ENCODE results near the gene SPATC1L. TPM values are rescaled to one million over a fixed set of nuclear protein-coding genes. Genes with fewer than 3 reads are reported as not detected.

Gene SPATC1L
- total RNA-seq, 1 donor from 2014 or later: 25.3 TPM

GRCh38 chr21:46120301-46121285 is 63.7 kb downstream of the SPATC1L start:
- no peak overlapping the region for H3K4me3 Mint-ChIP-seq (ENCODE audit: unreplicated experiment)
- H3K9me3 Mint-ChIP-seq (ENCODE audit: unreplicated experiment): no peaks in the 10 kb centered on the region
- H3K36me3 Mint-ChIP-seq (ENCODE audit: low read depth, unreplicated experiment): peaks cover 19% of the 10 kb centered on the region
- peaks cover 9% of the 10 kb centered on the region for H3K27me3 Mint-ChIP-seq (ENCODE audit: unreplicated experiment)
- H3K4me1 Mint-ChIP-seq (ENCODE audit: unreplicated experiment): no peaks in the 10 kb centered on the region
- no peak for DNase-seq (ENCODE audit: low spot score)
- TF ChIP-seq, protein P1, sequence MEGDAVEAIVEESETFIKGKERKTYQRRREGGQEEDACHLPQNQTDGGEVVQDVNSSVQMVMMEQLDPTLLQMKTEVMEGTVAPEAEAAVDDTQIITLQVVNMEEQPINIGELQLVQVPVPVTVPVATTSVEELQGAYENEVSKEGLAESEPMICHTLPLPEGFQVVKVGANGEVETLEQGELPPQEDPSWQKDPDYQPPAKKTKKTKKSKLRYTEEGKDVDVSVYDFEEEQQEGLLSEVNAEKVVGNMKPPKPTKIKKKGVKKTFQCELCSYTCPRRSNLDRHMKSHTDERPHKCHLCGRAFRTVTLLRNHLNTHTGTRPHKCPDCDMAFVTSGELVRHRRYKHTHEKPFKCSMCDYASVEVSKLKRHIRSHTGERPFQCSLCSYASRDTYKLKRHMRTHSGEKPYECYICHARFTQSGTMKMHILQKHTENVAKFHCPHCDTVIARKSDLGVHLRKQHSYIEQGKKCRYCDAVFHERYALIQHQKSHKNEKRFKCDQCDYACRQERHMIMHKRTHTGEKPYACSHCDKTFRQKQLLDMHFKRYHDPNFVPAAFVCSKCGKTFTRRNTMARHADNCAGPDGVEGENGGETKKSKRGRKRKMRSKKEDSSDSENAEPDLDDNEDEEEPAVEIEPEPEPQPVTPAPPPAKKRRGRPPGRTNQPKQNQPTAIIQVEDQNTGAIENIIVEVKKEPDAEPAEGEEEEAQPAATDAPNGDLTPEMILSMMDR (IDR thresholded peaks at IDR 0.05; ENCODE audit: unreplicated experiment): no peak
- H3K27ac Mint-ChIP-seq (ENCODE audit: unreplicated experiment): no peak overlapping the region

GRCh38 chr21:46119637-46120271 is 64.5 kb downstream of the SPATC1L start:
- TF ChIP-seq, protein P1 (IDR thresholded peaks at IDR 0.05; ENCODE audit: unreplicated experiment): no peak

GRCh38 chr21:46119144-46119636 is 65.1 kb downstream of the SPATC1L start:
- H3K4me3 Mint-ChIP-seq (ENCODE audit: unreplicated experiment): no peak overlapping the region
- TF ChIP-seq, protein P1 (IDR thresholded peaks at IDR 0.05; ENCODE audit: unreplicated experiment): no peak
- peaks cover 9% of the 10 kb centered on the region for H3K27me3 Mint-ChIP-seq (ENCODE audit: unreplicated experiment)
- no peak for DNase-seq (ENCODE audit: low spot score)
- H3K9me3 Mint-ChIP-seq (ENCODE audit: unreplicated experiment): no peaks in the 10 kb centered on the region
- H3K36me3 Mint-ChIP-seq (ENCODE audit: low read depth, unreplicated experiment): peaks cover 32% of the 10 kb centered on the region
- H3K27ac Mint-ChIP-seq (ENCODE audit: unreplicated experiment): no peak overlapping the region
- H3K4me1 Mint-ChIP-seq (ENCODE audit: unreplicated experiment): no peaks in the 10 kb centered on the region

More at GRCh38 chr21:46119637-46120271, 64.5 kb downstream of the SPATC1L start:
- Mint-ChIP-seq H3K27ac (ENCODE audit: unreplicated experiment) (no peak overlapping the region), H3K36me3 (ENCODE audit: low read depth, unreplicated experiment) (peaks cover 27% of the 10 kb centered on the region), H3K4me1 (ENCODE audit: unreplicated experiment) (no peaks in the 10 kb centered on the region), H3K9me3 (ENCODE audit: unreplicated experiment) (no peaks in the 10 kb centered on the region), H3K4me3 (ENCODE audit: unreplicated experiment) (no peak overlapping the region), H3K27me3 (ENCODE audit: unreplicated experiment) (peaks cover 9% of the 10 kb centered on the region)
- DNase-seq (ENCODE audit: low spot score): no peak

DNA sequence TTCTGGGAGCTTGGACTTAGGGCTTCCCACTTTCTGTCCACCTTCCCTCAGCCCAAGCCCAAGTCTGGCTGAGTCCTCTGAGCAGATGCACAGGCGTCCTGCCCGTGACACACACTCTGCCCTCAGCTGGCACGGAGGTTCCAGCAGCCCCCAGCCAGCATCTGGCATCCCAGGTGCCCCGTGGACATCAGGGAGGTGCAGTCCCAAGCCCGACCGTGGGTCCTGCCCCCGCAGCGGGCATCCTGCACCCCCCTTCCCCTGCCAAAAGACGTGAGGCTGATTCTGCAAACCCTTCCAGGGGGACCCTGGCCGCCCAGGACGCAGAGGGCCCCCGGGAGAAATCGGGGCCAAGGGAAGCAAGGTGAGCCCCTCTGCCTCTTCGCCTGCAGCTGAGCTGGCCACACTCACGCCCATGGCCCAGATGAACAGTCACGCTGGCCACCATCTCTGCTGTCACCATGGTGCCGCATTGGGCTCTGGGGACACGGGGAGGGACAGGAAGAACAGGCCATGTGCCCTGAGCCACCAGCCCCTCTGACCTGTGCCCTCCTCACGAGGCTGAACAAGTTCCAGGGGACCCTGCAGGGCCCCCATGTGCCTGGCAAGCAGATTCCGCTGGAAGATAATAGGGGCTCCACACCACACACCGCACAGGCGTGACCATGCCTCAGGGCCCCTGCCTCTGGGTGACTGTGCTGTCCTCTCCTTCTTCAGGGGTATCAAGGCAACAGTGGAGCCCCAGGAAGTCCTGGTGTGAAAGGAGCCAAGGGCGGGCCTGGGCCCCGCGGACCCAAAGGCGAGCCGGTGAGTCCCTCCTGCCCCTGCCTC is 65.7 kb downstream of the SPATC1L start:
- H3K4me1 Mint-ChIP-seq (ENCODE audit: unreplicated experiment): no peaks in the 10 kb centered on the region
- TF ChIP-seq, protein P1 (IDR thresholded peaks at IDR 0.05; ENCODE audit: unreplicated experiment): no peak
- no peak overlapping the region for H3K27ac Mint-ChIP-seq (ENCODE audit: unreplicated experiment)
- peaks cover 5% of the 10 kb centered on the region for H3K27me3 Mint-ChIP-seq (ENCODE audit: unreplicated experiment)
- peaks cover 32% of the 10 kb centered on the region for H3K36me3 Mint-ChIP-seq (ENCODE audit: low read depth, unreplicated experiment)
- DNase-seq (ENCODE audit: low spot score): peak; percentile 3
- H3K9me3 Mint-ChIP-seq (ENCODE audit: unreplicated experiment): no peaks in the 10 kb centered on the region
- no peak overlapping the region for H3K4me3 Mint-ChIP-seq (ENCODE audit: unreplicated experiment)
